Measurements from ENCODE around the gene ADARB2.

ADARB2 gene

GRCh38 chr10:1521741-1522140 lies 215.6 kb downstream of the ADARB2 start:
- no peak for DNase-seq (ENCODE audit: low read depth)

- DNase-seq (ENCODE audit: low read depth): no peak
These were observed 216.3 kb downstream of the ADARB2 start for GRCh38 chr10:1520909-1521565.

- DNase-seq (ENCODE audit: low read depth): no peak
These were observed 217.9 kb downstream of the ADARB2 start for GRCh38 chr10:1519391-1519790.

GRCh38 chr10:1517684-1518083 lies 219.6 kb downstream of the ADARB2 start:
- no peak for DNase-seq (ENCODE audit: low read depth)

- no peak for DNase-seq (ENCODE audit: low read depth)
These were observed 220.7 kb downstream of the ADARB2 start for GRCh38 chr10:1516492-1517165.

- DNase-seq (ENCODE audit: low read depth): no peak
These were observed 221.4 kb downstream of the ADARB2 start for GRCh38 chr10:1515780-1516491.

GRCh38 chr10:1515121-1515779 lies 222.1 kb downstream of the ADARB2 start:
- no peak for DNase-seq (ENCODE audit: low read depth)

GRCh38 chr10:1514681-1515080 lies 222.6 kb downstream of the ADARB2 start:
- DNase-seq (ENCODE audit: low read depth): no peak

GRCh38 chr10:1513221-1513620 lies 224.1 kb downstream of the ADARB2 start:
- no peak for DNase-seq (ENCODE audit: low read depth)

GRCh38 chr10:1509011-1509530 lies 228.3 kb downstream of the ADARB2 start:
- no peak for DNase-seq (ENCODE audit: low read depth)

GRCh38 chr10:1508096-1508495 lies 229.2 kb downstream of the ADARB2 start:
- no peak for DNase-seq (ENCODE audit: low read depth)

GRCh38 chr10:1507436-1507835 lies 229.9 kb downstream of the ADARB2 start:
- no peak for DNase-seq (ENCODE audit: low read depth)

GRCh38 chr10:1504940-1505339 lies 232.4 kb downstream of the ADARB2 start:
- DNase-seq (ENCODE audit: low read depth): no peak

GRCh38 chr10:1504286-1504685 lies 233.0 kb downstream of the ADARB2 start:
- no peak for DNase-seq (ENCODE audit: low read depth)

- DNase-seq (ENCODE audit: low read depth): no peak
These were observed 234.9 kb downstream of the ADARB2 start for GRCh38 chr10:1502451-1502850.

GRCh38 chr10:1499359-1499957 lies 237.9 kb downstream of the ADARB2 start:
- no peak for DNase-seq (ENCODE audit: low read depth)

GRCh38 chr10:1498746-1499358 lies 238.5 kb downstream of the ADARB2 start:
- DNase-seq (ENCODE audit: low read depth): no peak

GRCh38 chr10:1495915-1496517 lies 241.3 kb downstream of the ADARB2 start:
- DNase-seq (ENCODE audit: low read depth): no peak

GRCh38 chr10:1492641-1493040 lies 244.7 kb downstream of the ADARB2 start:
- no peak for DNase-seq (ENCODE audit: low read depth)

GRCh38 chr10:1491901-1492300 lies 245.4 kb downstream of the ADARB2 start:
- no peak for DNase-seq (ENCODE audit: low read depth)

- no peak for DNase-seq (ENCODE audit: low read depth)
These were observed 247.5 kb downstream of the ADARB2 start for GRCh38 chr10:1489801-1490200.
